G401 (cell line): Measurements from ENCODE around the gene OPN1LW. TPM values are rescaled to one million over a fixed set of nuclear protein-coding genes. Genes with fewer than 3 reads are reported as not detected.
"Not testable (repeated sequence)": the region's sequence is repeated elsewhere in the genome, so short reads cannot be mapped to it uniquely, and the experiment has no call there.

ENCODE experiments used
- DNase-seq: peaks from one replicate; pipeline ENCODE4 v3.0.0-alpha.2; 2015; ENCODE audit warnings: low spot score
- in situ Hi-C: cut with HindIII; loops from 2 replicates; pipeline ENCODE4 v1.10.0; 2016; ENCODE audit warnings: low sequenced_read_pairs, mixed read lengths
- total RNA-seq: library from RNA; depleted of rRNA; stranded (reverse); fragments of >200 nt; shearing (Covaris generic); gene quantifications from 2 replicates; pipeline ENCODE4 v1.2.3, GENCODE V29; 2014; rRNA removed

OPN1LW gene
- not detected in 2 replicates for total RNA-seq

DNA sequence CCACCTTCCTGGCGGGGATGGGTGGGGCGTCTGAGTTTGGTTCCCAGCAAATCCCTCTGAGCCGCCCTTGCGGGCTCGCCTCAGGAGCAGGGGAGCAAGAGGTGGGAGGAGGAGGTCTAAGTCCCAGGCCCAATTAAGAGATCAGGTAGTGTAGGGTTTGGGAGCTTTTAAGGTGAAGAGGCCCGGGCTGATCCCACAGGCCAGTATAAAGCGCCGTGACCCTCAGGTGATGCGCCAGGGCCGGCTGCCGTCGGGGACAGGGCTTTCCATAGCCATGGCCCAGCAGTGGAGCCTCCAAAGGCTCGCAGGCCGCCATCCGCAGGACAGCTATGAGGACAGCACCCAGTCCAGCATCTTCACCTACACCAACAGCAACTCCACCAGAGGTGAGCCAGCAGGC, at the start of gene OPN1LW:
Gene OPN1LW, plus strand, starts transcription at position 234 of the 400 bp plus-strand sequence. Its CDS starts 41 bp downstream, at position 275.
- DNase-seq, in situ Hi-C loops: not testable (repeated sequence)

GRCh38 chrX:154094833-154095232, 49.2 kb upstream of the OPN1LW start:
- in situ Hi-C loops = no loop called here

GRCh38 chrX:154096140-154097002, 47.7 kb upstream of the OPN1LW start:
- in situ Hi-C loops = no loop called here
- DNase-seq = peak; percentile 57

More at GRCh38 chrX:154094833-154095232, 49.2 kb upstream of the OPN1LW start:
- DNase-seq = no peak

DNA sequence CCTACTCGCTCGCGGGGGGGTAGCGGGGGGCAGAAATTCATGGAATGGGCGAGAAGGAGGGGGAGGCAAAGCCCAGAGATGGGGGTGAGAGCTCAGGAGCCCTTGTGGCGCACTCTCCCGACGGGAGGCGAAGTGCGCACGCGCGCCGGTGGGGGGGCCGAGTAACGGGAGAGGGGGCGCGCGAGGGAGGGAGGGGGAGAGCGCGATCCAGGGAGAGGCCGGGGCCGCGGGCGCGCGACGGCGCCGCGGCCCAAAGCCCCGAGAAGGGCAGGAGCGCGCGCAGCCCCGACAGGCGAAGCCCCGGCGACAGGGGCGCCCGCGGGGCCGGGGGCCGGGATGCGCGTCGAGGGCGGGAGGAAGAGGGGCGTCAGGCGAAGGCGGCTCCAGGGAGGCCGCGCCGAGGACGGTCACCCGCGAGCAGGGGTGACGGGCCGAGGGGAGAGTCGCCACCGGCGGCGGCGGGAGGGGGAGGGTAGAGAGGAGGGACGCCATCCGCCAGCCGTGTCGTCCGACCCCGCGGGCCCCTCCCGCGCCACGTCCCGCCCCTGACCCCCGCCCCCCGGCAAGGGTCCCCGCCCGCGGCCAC, 46.9 kb upstream of the OPN1LW start:
- DNase-seq = peak; percentile 72
- in situ Hi-C loops = no loop called here

GRCh38 chrX:154097589-154098541, 46.2 kb upstream of the OPN1LW start, which contains the start of gene MECP2:
MECP2 (minus strand) TSS chrX:154097717.
- in situ Hi-C loops = no loop called here
- peak; percentile 93 for DNase-seq

DNA sequence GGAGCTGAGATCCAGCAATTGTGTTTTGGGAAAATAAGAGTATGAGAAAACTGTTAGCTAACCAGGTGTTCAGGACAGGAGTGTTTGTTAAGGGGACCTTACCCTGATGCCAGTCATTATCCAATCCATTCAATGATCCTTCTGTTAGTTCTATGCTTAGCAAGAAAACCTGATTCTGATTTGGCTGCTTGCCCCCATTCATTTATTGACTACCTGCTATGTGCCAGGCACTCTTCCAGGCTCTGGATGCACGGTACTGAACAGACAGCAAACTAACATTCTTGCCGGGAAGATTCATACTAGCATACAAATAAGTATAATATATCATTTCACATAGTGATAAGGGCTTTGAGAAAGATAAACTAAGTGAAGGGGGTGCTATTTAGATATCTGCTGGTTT, 45.5 kb upstream of the OPN1LW start:
- in situ Hi-C loops = no loop called here

DNA sequence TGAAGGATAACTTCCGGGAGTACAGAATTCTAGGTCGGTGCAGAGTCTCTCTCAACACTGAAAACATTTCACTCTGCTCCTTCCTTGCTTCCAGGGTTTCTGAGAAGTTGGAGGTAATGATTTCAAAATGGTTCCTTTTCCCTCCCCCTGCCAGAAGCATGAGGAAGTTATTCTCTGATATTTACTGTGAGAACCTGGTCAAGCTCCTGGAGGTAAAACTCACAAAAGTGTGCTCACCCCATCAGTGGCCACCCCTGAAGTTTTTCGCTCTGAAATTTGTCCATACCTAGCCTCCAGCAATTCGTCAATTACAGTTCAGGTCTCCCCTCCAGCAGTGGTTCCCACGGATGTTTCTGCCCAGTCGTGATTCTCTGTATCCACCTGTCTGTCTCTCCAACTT, 30.3 kb upstream of the OPN1LW start:
- no peak for DNase-seq
- in situ Hi-C loops = no loop called here

More for the DNA sequence above, 45.5 kb upstream of the OPN1LW start:
- peak; percentile 3 for DNase-seq

DNA sequence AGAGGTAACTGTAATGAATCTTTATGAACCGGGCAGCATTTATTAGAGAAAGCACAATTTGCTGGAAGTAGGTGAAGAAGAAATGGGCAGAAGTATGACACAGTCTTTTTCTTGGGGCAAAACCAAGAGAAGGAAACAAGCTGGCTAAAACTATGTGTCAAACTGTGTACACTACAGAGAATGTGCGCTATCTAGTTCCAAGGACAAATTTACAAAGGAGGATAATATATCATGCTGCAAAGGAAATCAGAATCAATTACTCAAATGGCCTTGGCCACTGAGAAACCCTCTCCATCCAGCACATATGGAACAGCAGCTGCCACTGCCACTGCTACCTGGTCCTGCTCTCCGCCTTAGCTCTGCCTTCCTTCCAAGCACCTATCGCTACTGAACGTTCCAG, 29.4 kb upstream of the OPN1LW start:
- in situ Hi-C loops = no loop called here
- no peak for DNase-seq

- in situ Hi-C loops = no loop called here
These were observed 29.0 kb upstream of the OPN1LW start for GRCh38 chrX:154115071-154115470.

DNA sequence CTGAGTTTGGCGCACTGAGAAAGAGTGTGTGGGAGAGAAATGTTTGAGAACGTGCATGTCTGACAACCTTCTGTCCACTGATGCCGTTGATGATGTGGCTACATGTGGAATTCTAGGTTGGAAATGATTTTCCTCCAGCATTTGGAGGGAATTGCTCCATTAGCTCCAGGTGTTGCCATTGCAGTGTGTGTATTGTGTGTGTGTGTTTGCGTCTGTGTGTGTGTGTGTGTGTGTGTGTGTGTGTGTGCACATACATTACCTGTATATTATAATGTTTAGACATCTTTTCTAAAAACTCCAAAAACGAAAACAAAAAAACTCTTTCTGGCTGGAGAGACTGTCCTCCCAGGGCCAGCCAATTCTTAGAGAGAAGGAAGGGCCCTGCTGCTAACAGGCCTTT, 28.3 kb upstream of the OPN1LW start:
- no peak for DNase-seq
- in situ Hi-C loops = no loop called here

More at GRCh38 chrX:154115071-154115470, 29.0 kb upstream of the OPN1LW start:
- DNase-seq = no peak

- DNase-seq = no peak
- in situ Hi-C loops = no loop called here
These were observed 27.4 kb upstream of the OPN1LW start for GRCh38 chrX:154116426-154117211.

GRCh38 chrX:154117566-154117965, 26.5 kb upstream of the OPN1LW start:
- in situ Hi-C loops = no loop called here
- no peak for DNase-seq

- in situ Hi-C loops = no loop called here
- DNase-seq = no peak
These were observed 23.5 kb upstream of the OPN1LW start for GRCh38 chrX:154120567-154120966.

DNA sequence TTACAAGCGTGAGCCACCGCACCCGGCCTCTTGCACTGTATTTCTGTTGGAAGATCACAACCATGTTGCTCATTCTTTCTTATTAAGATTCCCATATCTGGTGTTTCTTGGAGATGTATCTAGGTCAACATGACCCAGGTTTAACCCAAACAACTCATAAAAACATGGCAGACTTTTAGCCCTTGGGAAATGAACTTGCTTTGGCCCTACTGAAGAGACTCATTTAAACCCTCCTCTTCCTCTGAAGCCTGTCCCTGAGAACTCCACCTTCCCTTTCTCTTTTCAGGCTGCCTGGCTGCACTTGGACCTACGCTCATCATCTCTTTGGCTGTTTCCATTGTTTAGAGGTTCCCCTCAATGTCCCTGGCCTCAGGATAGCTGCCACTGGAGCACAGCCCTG, 22.8 kb upstream of the OPN1LW start:
- in situ Hi-C loops = no loop called here

GRCh38 chrX:154121961-154122360, 22.1 kb upstream of the OPN1LW start:
- DNase-seq = no peak
- in situ Hi-C loops = no loop called here

More for the DNA sequence above, 22.8 kb upstream of the OPN1LW start:
- no peak for DNase-seq

DNA sequence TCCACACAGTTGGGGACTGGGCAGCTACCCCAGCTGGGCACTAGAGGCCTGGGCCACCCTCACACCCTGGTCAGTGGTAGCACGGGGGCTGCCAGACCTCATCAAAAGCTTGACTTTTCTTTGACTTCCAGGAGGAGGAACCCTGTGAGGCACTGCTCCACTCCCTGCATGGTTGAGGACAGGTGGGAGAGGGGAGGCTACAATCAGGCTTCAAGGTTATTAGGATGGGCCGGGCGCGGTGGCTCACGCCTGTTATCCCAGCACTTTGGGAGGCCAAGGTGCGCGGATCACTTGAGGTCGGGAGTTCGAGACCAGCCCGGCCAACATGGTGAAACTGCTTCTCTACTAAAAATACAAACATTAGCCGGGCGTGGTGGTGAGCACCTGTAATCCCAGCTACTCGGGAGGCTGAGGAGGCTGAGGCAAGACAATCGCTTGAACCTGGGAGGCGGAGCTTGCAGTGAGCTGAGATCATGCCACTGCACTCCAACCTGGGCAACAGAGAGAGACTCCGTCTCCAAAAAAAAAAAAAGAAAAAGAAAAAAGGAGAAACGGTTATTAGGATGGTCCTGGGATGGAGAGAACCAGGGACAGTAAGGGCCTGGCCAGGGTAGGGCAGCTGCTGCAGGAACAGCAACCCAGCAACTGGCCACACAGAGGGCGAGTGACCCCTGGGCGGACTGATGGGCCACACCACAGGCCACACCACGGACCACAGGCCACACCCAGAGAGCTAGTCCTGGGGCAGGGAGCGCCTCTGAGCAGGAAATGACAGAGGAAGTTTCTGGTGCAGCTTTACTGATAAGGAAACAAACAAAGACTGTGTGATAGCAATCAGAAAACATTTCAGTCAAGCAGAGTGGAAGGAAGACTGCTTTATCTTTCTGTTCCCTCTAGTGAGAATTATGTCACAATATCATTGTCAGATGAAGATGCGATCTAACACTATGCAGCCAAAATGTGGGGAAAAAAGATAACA, 20.5 kb upstream of the OPN1LW start:
- no peak for DNase-seq
- in situ Hi-C loops = no loop called here

DNA sequence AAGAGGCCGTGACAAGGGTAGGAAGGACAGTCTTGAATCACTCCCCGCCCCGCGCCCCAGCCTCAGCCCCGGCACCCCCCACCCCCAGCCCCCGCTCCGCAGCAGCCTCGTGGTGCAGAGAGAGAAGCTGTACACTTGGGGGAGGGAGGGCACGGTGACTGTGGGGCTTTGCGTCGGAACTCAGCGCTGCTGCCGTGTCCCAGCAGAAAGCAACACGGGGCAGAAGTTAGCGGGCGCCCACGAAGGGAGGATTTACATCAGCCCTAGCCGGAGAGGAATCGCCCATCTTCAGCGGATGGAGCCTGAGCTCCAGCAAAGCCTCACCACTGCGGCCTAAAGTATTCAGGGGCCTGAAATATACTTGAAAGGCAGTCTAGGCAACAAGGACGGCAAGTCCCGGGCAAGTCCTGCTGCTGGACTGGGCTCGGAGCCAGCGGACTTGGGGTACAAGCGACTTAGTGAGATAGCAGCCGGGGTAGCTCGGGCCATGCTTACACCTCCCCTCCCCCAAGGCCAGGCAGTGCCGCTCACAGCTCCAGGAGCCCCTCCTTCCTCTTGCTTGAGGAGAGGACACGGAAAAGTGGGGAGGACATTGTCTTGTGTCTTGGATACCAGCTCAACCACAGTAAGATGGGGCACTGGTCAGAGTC, 18.5 kb upstream of the OPN1LW start:
- in situ Hi-C loops = no loop called here

More for the DNA sequence above, 18.5 kb upstream of the OPN1LW start:
- no peak for DNase-seq
